Dedifferentiated amniotic fluid mesenchymal stem cell (primary cell): Measurements from ENCODE around the gene FAM210A.

Source experiments
- DNase-seq: peaks from one replicate; pipeline ENCODE4 v3.0.0-alpha.2; 2016; ENCODE audit errors: extremely low spot score

The FAM210A gene

GRCh38 chr18:13646633-13647032 is 79.7 kb downstream of the FAM210A start:
- DNase-seq: no peak

DNA sequence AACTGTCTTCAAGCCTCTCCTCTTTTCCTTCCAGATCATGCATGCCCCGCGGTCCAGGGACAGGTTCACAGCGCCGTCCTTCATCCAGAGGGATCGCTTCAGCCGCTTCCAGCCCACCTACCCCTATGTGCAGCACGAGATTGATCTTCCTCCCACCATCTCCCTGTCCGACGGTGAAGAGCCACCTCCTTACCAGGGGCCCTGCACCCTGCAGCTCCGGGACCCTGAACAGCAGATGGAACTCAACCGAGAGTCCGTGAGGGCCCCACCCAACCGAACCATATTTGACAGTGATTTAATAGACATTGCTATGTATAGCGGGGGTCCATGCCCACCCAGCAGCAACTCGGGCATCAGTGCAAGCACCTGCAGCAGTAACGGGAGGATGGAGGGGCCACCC is 81.3 kb downstream of the FAM210A start:
- no peak for DNase-seq

DNA sequence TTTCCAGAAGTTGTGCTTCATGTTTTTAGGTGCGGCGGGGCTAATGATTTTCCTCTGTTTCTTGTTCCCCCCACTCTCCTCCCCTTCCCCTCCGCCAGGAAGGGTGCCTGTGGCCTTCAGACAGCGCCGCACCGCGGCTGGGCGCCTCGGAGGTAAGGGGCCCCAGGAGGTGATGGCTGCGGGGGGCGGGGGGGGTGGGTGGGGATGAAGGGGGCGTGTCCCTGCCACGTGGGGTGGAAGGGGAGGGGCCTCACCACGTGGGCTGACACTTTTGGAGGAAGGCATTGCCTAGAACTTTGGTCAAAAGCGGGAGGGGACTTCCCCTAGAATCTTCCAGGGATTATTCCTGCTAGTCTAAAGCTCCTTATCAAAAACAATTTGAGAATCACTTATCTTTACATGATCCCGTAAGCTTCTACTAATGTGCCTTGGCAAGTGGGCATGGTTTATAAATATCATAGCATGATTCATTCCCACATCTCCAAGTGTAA is 83.1 kb downstream of the FAM210A start:
- no peak for DNase-seq

DNA sequence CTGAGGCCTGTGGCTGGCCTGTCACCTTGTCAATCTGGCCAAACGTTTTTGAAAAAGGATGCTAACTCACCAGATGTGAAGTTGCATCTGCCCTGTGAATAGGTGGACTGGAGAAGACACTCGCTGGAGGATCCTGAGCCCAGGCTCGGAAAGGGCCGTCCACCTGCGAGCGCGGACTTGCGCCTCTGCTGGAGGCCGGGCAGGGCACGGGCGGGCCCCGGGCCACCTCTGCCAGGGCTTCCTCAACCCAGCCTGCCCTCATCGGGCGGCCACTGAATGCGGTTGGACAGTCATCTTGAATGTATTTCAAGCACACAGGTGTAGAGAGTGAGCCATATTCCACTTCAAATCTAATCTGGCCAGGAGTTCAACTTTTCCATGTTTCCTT is 83.9 kb downstream of the FAM210A start:
- no peak for DNase-seq

DNA sequence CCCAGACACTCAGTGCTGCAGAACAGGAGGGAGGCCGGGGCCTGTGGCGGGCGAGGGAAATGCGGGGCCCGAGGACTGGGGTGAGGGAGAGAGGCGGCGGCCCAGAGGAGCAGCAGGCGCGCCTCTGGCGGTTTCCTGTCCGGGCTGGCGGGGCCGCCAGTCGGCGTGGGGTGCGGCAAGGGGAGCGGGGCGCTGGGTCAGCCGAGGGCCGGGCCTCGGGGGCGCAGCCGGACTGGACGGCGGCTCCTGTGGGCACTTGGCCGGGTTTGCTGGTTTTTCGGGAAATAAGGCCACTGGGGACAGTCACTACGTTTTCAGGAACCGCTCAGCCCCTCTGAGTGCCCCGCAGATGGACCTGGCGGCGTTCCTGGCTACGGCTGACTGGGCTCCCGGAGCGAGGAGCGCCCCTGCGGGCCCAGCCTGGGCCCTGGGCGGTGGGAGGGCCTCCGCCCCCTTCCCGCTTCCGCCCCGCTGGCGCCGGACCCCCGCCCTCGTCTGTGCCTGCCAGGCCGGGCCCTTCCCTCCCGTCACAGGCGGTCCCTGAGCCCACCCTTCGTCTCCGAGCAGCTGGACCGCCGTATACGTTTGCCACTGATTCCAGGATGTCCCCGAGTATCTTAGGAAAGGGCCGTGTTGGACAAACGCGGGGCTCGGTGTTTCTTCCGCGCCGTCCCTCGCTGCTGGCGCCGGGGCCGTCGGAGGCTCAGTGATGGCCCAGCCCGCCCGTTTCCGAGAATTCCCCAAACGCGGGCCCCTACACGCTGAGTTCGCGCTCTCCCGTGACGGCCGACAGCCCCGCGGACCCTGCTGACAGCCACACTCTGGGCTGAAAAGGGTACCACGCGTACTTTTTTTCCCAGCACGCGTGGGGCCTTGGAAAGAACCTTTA is 84.6 kb downstream of the FAM210A start:
- no peak for DNase-seq

DNA sequence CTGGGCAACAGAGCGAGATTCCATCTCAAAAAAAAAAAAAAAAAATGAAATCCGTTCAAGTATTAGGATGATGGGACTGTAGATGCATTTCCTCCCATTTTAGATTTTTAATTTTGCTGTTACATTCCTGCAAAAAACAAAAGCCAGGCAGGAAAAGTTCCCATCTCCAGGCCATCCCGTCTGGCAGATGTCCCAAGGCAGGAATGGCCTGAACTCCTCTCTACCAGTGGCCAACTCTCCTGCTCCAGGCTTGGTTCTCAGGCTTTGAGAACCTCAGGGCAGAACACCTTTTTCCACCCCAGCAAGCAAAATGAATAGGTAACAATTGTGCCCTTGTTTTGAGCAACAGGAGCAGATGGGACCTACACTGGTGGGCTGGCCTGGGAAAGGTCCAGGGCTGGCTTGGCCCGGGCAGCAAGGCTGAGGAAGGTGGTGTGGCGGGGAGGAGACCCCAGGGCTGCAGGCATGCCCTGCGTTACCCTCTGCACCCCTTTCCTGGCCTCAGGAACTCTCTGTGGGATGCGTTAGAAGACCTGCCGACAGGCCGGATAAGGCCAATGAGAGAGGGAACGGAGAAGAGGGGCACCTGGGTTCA is 86.0 kb downstream of the FAM210A start:
- no peak for DNase-seq

DNA sequence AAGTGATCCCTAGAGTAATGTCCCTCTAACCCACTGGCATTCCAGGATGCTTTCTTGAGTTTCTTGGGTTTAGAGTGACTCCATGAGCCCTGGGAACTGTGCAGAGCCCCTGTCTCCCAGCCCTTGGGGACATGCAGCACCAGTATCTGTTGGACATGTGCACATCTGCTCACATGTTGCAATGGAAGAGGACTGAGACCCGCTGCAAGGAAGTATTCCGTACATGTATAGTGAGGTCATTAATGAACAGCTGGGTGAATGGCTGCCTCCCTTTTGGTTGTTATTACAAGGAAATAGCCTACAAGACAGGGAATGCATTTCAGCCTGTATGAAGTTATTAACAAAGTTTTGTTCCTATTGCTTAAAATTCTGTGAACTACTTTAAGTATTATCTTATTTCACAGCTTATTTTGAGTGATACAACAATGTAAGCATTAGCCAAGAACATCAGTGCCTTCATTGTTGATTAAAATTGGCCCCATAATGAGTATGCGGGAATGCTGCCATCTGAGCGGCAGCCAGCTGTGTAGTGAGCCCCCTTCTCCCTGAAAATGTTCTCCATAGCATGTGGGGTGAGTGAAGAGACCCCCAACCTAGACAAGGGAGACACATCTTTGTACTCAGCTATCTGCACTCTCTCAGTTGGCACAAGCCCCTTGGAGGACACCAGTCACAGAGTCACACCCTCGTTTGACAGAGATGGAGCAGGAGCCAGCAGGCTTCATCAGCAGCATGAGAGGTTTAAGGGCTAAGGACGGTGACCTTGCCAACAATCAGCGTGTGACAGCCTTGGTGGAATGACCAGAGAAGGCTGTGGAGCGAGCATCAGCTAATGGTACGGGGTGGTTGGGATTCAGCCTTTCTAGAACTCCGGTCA is 87.4 kb downstream of the FAM210A start:
- no peak for DNase-seq

GRCh38 chr18:13635046-13635445 is 91.3 kb downstream of the FAM210A start:
- DNase-seq: no peak

- DNase-seq: no peak
These were observed 92.7 kb downstream of the FAM210A start for GRCh38 chr18:13633700-13634099.

- DNase-seq: no peak
These were observed 95.6 kb downstream of the FAM210A start for GRCh38 chr18:13630716-13631268.

- DNase-seq: peak; percentile 43
These were observed 96.3 kb downstream of the FAM210A start for GRCh38 chr18:13629841-13630715.

DNA sequence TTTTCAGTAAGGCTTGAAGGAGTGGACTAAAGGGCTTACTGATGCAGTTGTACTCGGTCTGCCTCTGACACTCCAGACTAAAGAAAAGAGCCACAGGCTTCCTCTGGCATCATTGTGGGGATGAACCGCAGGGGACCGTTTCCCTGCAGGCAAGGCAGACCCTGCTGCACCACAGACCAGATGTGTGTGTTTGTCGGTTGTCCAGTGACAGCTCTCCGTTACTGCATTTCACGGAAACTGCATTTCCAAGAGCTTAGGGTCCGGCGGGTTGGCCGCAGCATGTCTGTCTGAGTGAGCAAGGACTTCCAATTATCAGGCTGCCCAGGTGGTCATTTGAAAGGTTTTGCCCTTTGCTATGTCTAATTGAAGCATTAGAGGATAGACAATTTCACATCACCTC is 98.1 kb downstream of the FAM210A start:
- no peak for DNase-seq

DNA sequence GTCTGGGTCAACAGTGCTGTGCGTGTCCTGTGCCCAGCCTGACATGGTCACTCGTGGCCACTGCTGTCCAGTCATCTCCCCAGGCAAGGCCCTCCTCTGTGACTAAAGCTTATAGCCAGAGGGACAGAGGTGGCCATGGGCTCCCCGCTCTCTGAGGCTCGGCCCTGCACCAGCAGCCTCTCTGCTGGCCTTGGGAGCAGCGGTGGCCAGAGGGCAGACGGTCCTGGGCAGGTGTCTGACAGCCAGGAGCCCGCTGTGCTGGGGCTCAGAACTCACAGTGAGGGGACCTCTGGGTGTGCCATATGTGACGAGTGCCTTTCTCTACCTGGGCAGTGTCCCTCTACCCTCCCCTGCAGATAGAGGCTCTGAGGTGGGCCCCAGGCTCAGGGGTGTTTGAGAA is 98.7 kb downstream of the FAM210A start:
- no peak for DNase-seq

GRCh38 chr18:13626544-13626908 is 99.8 kb downstream of the FAM210A start:
- no peak for DNase-seq

DNA sequence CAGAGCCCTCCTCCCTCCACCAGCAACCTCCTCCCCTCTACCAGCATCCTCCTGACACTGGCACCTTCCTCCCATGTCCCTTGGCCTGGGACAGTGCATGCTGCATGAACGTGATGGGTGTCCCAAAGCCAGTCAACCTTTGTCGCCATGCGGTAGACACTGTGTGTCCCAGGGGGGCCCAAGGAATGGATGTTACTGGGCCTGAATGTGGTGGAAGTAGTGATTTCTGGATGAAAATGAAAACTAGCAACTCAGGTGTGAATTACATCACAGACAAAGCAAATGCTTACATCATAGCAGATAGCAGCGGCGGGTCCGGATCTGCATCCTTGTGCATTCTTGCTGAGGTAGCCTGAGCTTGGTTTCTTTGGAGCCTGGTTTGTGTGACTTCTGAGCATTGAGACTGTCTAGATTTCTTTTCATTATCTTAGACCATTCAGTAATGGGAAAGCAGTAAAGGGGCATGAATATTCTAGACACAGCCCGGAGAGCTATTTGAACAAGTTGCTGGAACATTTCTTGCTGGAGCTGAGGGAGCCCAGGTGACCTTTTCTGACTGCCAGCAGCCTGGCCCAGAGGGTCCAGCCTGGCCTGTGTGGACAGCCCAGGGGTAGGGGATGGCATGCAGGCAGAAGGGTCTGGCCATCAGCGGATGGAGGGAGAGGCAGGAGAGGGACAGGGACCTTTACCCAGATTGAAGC is 100.4 kb downstream of the FAM210A start:
- DNase-seq: no peak

DNA sequence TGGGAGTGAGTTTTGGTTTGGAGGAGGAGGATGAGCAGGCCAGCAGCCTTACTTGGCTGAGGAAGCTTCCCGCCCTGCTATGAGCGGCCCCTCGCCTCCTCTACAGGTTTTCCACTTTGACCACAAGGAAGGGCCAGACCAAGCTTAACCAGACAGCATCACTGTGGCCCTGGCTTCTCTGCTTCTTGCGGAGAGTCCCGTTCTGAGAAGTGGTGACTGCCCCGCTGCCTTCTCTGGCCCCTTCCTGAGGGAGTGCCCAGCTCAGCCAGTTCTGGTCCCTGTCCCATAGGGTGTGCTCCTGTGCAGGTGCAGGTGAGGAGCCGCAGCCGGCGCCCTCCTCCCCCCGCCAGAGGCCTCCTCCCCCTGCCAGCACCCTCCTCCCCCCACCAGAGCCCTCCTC is 101.0 kb downstream of the FAM210A start:
- no peak for DNase-seq

DNA sequence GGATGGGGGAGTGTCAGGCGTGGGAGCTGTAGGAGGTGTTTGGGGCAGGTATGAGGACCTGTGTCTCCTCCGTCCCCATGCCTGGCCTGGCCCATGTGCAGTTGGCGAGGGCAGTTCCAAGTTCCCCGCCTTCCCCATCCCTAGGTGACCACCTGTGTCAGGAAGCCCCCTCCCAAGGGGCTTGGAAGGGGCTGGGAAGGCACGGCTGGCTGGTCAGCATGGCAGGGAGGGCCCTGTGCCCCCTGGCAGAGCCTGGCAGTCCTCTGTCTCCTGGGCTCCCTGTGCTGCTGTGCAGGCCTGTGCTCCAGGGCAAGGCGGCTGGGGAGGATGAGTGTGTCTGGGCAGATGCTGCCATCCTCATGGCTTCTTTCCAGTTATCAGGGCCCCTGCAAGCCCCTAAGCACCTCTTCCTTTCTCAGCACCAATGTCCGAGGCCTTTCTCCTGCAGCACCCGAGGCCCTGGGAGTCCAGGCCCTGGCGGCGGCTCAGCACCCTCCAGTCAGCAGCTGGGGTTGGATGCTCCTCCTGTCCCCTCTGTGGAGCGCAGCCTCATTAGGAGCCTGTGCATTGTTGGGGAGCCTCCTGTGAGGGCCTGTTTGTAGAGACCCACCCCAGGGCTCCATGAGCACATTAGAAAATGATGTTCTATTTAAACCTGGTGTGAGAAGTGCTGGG is 101.7 kb downstream of the FAM210A start:
- DNase-seq: no peak

DNA sequence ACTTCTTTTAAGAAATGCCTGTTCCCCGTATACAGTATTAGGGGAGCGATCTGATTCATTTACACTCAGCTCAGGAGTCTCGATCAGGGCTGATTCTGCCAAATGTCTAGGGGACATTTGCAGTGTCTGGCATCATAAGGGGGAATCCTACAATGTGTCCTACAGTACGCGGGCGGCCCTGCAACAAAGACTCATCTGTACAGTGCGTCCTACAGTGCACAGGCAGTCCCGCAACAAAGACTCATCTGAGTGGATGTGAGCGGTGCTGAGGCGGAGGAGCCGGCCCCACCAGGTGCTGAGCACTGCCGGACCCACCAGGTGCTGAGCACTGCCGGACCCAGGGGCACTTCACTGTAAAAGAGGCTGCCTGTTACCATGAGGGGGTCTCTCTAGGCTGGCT is 102.5 kb downstream of the FAM210A start:
- DNase-seq: no peak

DNA sequence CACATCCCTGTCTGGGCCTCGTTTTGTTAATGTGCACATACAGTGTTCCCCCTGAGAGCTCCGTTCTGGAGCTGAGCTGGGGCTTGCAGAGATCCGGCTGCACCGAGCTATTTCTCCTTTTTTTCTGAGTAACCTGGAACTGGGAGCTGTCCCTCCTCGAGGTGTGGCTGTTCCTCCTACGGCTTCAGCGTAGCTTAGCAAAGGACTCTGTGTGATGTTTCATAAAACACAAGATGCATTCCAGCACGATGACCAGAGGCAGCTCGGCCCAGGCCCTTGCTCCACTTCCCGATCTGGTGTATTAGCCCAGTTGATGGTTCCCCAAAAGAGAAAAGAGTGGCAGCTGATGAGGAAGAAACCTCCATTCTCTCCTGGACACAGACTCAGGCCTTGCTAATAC is 103.0 kb downstream of the FAM210A start:
- DNase-seq: no peak

GRCh38 chr18:13622751-13623150 is 103.6 kb downstream of the FAM210A start:
- DNase-seq: no peak
